Stimulated activated effector memory CD8-positive, alpha-beta T cell treated with anti-CD3 and anti-CD28 coated beads, Interleukin-12 subunit alpha, Interleukin-12 subunit beta, amount 100 ng/mL, for 72 hours (primary cell): ENCODE results near the gene SLC31A2.
"Not testable (repeated sequence)": the region's sequence is repeated elsewhere in the genome, so short reads cannot be mapped to it uniquely, and the experiment has no call there.

Source experiments
- ATAC-seq: fragments of 150-1000 bp; cut with Tn5 transposase; 2 replicates; pipeline ENCODE4 v1.10.0; 2021
- DNase-seq, 2 donors: peaks; one replicate each; pipeline ENCODE4 v3.0.0; 2021 to 2022; ENCODE audit warnings: low spot score in 2 of 2
- H3K27ac Mint-ChIP-seq: one replicate; pipeline ENCODE4 v1.8.0; 2022; ENCODE audit warnings: mild to moderate bottlenecking, mixed read lengths
- H3K36me3 Mint-ChIP-seq: one replicate; pipeline ENCODE4 v1.8.0; 2022; ENCODE audit warnings: mild to moderate bottlenecking, mixed read lengths
- H3K4me1 Mint-ChIP-seq: one replicate; pipeline ENCODE4 v1.8.0; 2022; ENCODE audit warnings: mixed read lengths
- H3K4me3 Mint-ChIP-seq: one replicate; pipeline ENCODE4 v1.8.0; 2022; ENCODE audit warnings: mild to moderate bottlenecking, mixed read lengths
- H3K9me3 Mint-ChIP-seq: one replicate; pipeline ENCODE4 v1.8.0; 2022; ENCODE audit warnings: mixed read lengths

SLC31A2 gene

GRCh38 chr9:113140896-113141295 is 9.9 kb upstream of the SLC31A2 start:
- H3K4me3 Mint-ChIP-seq, ATAC-seq, H3K36me3 Mint-ChIP-seq, DNase-seq, H3K9me3 Mint-ChIP-seq, H3K4me1 Mint-ChIP-seq, H3K27ac Mint-ChIP-seq: not testable (repeated sequence)

GRCh38 chr9:113143432-113144227 is 7.2 kb upstream of the SLC31A2 start:
- Mint-ChIP-seq H3K4me1 (no peaks in the 10 kb centered on the region), H3K4me3 (no peak overlapping the region), H3K27ac (no peak overlapping the region), H3K9me3 (no peaks in the 10 kb centered on the region), H3K36me3 (no peaks in the 10 kb centered on the region)
- DNase-seq (no peak), ATAC-seq (no peak)

GRCh38 chr9:113148372-113148705 is 2.5 kb upstream of the SLC31A2 start:
- Mint-ChIP-seq H3K4me3 (no peak overlapping the region), H3K27ac (no peak overlapping the region), H3K36me3 (no peaks in the 10 kb centered on the region), H3K4me1 (peaks cover 16% of the 10 kb centered on the region), H3K9me3 (no peaks in the 10 kb centered on the region)
- DNase-seq = no peak
- ATAC-seq = no peak

- Mint-ChIP-seq H3K36me3 (no peaks in the 10 kb centered on the region), H3K9me3 (no peaks in the 10 kb centered on the region), H3K4me3 (no peak overlapping the region), H3K4me1 (peaks cover 22% of the 10 kb centered on the region), H3K27ac (no peak overlapping the region)
- ATAC-seq (no peak), DNase-seq (no peak)
These were observed 1.9 kb upstream of the SLC31A2 start for GRCh38 chr9:113148781-113149510.

GRCh38 chr9:113149561-113149960 is 1.2 kb upstream of the SLC31A2 start:
- not testable (repeated sequence) for H3K27ac Mint-ChIP-seq, ATAC-seq, H3K9me3 Mint-ChIP-seq, H3K36me3 Mint-ChIP-seq, H3K4me3 Mint-ChIP-seq, DNase-seq
- H3K4me1 Mint-ChIP-seq = peaks cover 27% of the 10 kb centered on the region

GRCh38 chr9:113151696-113152630 is 1.2 kb downstream of the SLC31A2 start:
- H3K4me3 Mint-ChIP-seq = peak overlapping the region; percentile 71
- no peak for DNase-seq
- H3K4me1 Mint-ChIP-seq = peaks cover 51% of the 10 kb centered on the region
- H3K9me3 Mint-ChIP-seq = no peaks in the 10 kb centered on the region
- ATAC-seq = no peak
- H3K27ac Mint-ChIP-seq = peak overlapping the region; percentile 84
- H3K36me3 Mint-ChIP-seq = peaks cover 3% of the 10 kb centered on the region

GRCh38 chr9:113152699-113153098 is 1.9 kb downstream of the SLC31A2 start:
- no peak for DNase-seq
- Mint-ChIP-seq H3K36me3 (peaks cover 8% of the 10 kb centered on the region), H3K9me3 (no peaks in the 10 kb centered on the region), H3K27ac (peak overlapping the region; percentile 84), H3K4me1 (peaks cover 55% of the 10 kb centered on the region), H3K4me3 (peak overlapping the region; percentile 71)
- ATAC-seq = no peak

- H3K36me3 Mint-ChIP-seq = peaks cover 17% of the 10 kb centered on the region
- DNase-seq (no peak), ATAC-seq (no peak)
- H3K4me1 Mint-ChIP-seq = peaks cover 55% of the 10 kb centered on the region
- no peaks in the 10 kb centered on the region for H3K9me3 Mint-ChIP-seq
- H3K27ac Mint-ChIP-seq = peak overlapping the region; percentile 80
- no peak overlapping the region for H3K4me3 Mint-ChIP-seq
These were observed 2.8 kb downstream of the SLC31A2 start for GRCh38 chr9:113153599-113153998.

GRCh38 chr9:113154471-113154870 is 3.7 kb downstream of the SLC31A2 start:
- Mint-ChIP-seq H3K36me3 (peaks cover 26% of the 10 kb centered on the region), H3K27ac (peak overlapping the region; percentile 80), H3K9me3 (no peaks in the 10 kb centered on the region), H3K4me3 (no peak overlapping the region), H3K4me1 (peaks cover 55% of the 10 kb centered on the region)
- ATAC-seq (no peak), DNase-seq (no peak)

GRCh38 chr9:113154946-113155345 is 4.1 kb downstream of the SLC31A2 start:
- peaks cover 30% of the 10 kb centered on the region for H3K36me3 Mint-ChIP-seq
- H3K4me1 Mint-ChIP-seq = peaks cover 55% of the 10 kb centered on the region
- peak overlapping the region; percentile 80 for H3K27ac Mint-ChIP-seq
- no peak for DNase-seq
- H3K9me3 Mint-ChIP-seq = no peaks in the 10 kb centered on the region
- no peak for ATAC-seq
- H3K4me3 Mint-ChIP-seq = no peak overlapping the region

- Mint-ChIP-seq H3K4me3 (peak overlapping the region; percentile 31), H3K27ac (peak overlapping the region; percentile 80), H3K36me3 (peaks cover 42% of the 10 kb centered on the region), H3K9me3 (no peaks in the 10 kb centered on the region), H3K4me1 (peaks cover 61% of the 10 kb centered on the region)
- ATAC-seq = peak; percentile 59
- peak; percentile 23 to 61 for DNase-seq
These were observed 5.2 kb downstream of the SLC31A2 start for GRCh38 chr9:113155911-113156588.

GRCh38 chr9:113156880-113157279 is 6.1 kb downstream of the SLC31A2 start:
- no peaks in the 10 kb centered on the region for H3K9me3 Mint-ChIP-seq
- no peak overlapping the region for H3K4me3 Mint-ChIP-seq
- H3K36me3 Mint-ChIP-seq = peaks cover 45% of the 10 kb centered on the region
- ATAC-seq (no peak), DNase-seq (no peak)
- H3K4me1 Mint-ChIP-seq = peaks cover 56% of the 10 kb centered on the region
- H3K27ac Mint-ChIP-seq = peak overlapping the region; percentile 69

GRCh38 chr9:113158446-113158845 is 7.6 kb downstream of the SLC31A2 start:
- Mint-ChIP-seq H3K36me3 (peaks cover 57% of the 10 kb centered on the region), H3K27ac (no peak overlapping the region), H3K4me3 (no peak overlapping the region), H3K9me3 (no peaks in the 10 kb centered on the region), H3K4me1 (peaks cover 44% of the 10 kb centered on the region)
- DNase-seq = no peak
- ATAC-seq = no peak

- Mint-ChIP-seq H3K9me3 (no peaks in the 10 kb centered on the region), H3K4me1 (peaks cover 23% of the 10 kb centered on the region), H3K27ac (peak overlapping the region; percentile 84), H3K36me3 (peaks cover 78% of the 10 kb centered on the region), H3K4me3 (no peak overlapping the region)
- ATAC-seq (no peak), DNase-seq (no peak)
These were observed 9.8 kb downstream of the SLC31A2 start for GRCh38 chr9:113160571-113160970.

GRCh38 chr9:113163001-113163400 is 12.2 kb downstream of the SLC31A2 start:
- Mint-ChIP-seq H3K27ac (peak overlapping the region; percentile 3), H3K36me3 (peaks cover 90% of the 10 kb centered on the region), H3K4me3 (no peak overlapping the region)

More at GRCh38 chr9:113163001-113163400, 12.2 kb downstream of the SLC31A2 start:
- ATAC-seq (no peak), DNase-seq (no peak)
- H3K4me1 Mint-ChIP-seq = peaks cover 5% of the 10 kb centered on the region
- no peaks in the 10 kb centered on the region for H3K9me3 Mint-ChIP-seq
